Measurements from ENCODE around the gene IGF2BP2.
A peak's percentile ranks its signal among the peaks of the same experiment; 100 is the strongest.
"Not testable (repeated sequence)": the region's sequence is repeated elsewhere in the genome, so short reads cannot be mapped to it uniquely, and the experiment has no call there.

IGF2BP2 gene

GRCh38 chr3:185825006-185825638, at the start of gene IGF2BP2:
TSS of gene IGF2BP2 (minus strand) at chr3:185825042. CDS start at chr3:185824960, 82 bp downstream.
- DNase-seq (ENCODE audit: low read depth): peak; percentile 76

GRCh38 chr3:185874119-185874518, 49.3 kb upstream of the IGF2BP2 start:
- DNase-seq (ENCODE audit: low read depth): no peak

GRCh38 chr3:185867650-185868049, 42.8 kb upstream of the IGF2BP2 start:
- DNase-seq (ENCODE audit: low read depth): no peak

GRCh38 chr3:185866995-185867394, 42.2 kb upstream of the IGF2BP2 start:
- no peak for DNase-seq (ENCODE audit: low read depth)

- no peak for DNase-seq (ENCODE audit: low read depth)
These were observed 41.7 kb upstream of the IGF2BP2 start for GRCh38 chr3:185866555-185866954.

- no peak for DNase-seq (ENCODE audit: low read depth)
These were observed 40.4 kb upstream of the IGF2BP2 start for GRCh38 chr3:185865247-185865646.

GRCh38 chr3:185864767-185865166, 39.9 kb upstream of the IGF2BP2 start:
- DNase-seq (ENCODE audit: low read depth): no peak

- DNase-seq (ENCODE audit: low read depth): no peak
These were observed 38.1 kb upstream of the IGF2BP2 start for GRCh38 chr3:185862920-185863319.

GRCh38 chr3:185859294-185859972, 34.6 kb upstream of the IGF2BP2 start:
- DNase-seq (ENCODE audit: low read depth): no peak

GRCh38 chr3:185858502-185859225, 33.8 kb upstream of the IGF2BP2 start:
- DNase-seq (ENCODE audit: low read depth): no peak

GRCh38 chr3:185857208-185857607, 32.4 kb upstream of the IGF2BP2 start:
- no peak for DNase-seq (ENCODE audit: low read depth)

GRCh38 chr3:185856652-185857051, 31.8 kb upstream of the IGF2BP2 start:
- DNase-seq (ENCODE audit: low read depth): no peak

GRCh38 chr3:185853771-185854170, 28.9 kb upstream of the IGF2BP2 start:
- peak; percentile 48 for DNase-seq (ENCODE audit: low read depth)

- DNase-seq (ENCODE audit: low read depth): peak; percentile 38
These were observed 27.8 kb upstream of the IGF2BP2 start for GRCh38 chr3:185852635-185853034.

GRCh38 chr3:185851959-185852358, 27.1 kb upstream of the IGF2BP2 start:
- DNase-seq (ENCODE audit: low read depth): no peak

- no peak for DNase-seq (ENCODE audit: low read depth)
These were observed 26.2 kb upstream of the IGF2BP2 start for GRCh38 chr3:185851046-185851445.

- DNase-seq (ENCODE audit: low read depth): no peak
These were observed 22.7 kb upstream of the IGF2BP2 start for GRCh38 chr3:185847506-185847905.

GRCh38 chr3:185846037-185846436, 21.2 kb upstream of the IGF2BP2 start:
- no peak for DNase-seq (ENCODE audit: low read depth)

GRCh38 chr3:185844051-185844450, 19.2 kb upstream of the IGF2BP2 start:
- no peak for DNase-seq (ENCODE audit: low read depth)

GRCh38 chr3:185843635-185844034, 18.8 kb upstream of the IGF2BP2 start:
- DNase-seq (ENCODE audit: low read depth): no peak

GRCh38 chr3:185843126-185843525, 18.3 kb upstream of the IGF2BP2 start:
- no peak for DNase-seq (ENCODE audit: low read depth)

GRCh38 chr3:185842241-185842640, 17.4 kb upstream of the IGF2BP2 start:
- no peak for DNase-seq (ENCODE audit: low read depth)

GRCh38 chr3:185838417-185838989, 13.7 kb upstream of the IGF2BP2 start:
- DNase-seq (ENCODE audit: low read depth): not testable (repeated sequence)

Measured in fibroblast of the conjunctiva (primary cell).